ENCODE results near the gene HSPA6.

GRCh38 chr1:161501234-161501633 is 23.1 kb upstream of the HSPA6 start:
- no peak for TF ChIP-seq EZH2 (IDR thresholded peaks at IDR 0.05; ENCODE audit: borderline replicate concordance, low read depth, low read length, severe bottlenecking)
- TF ChIP-seq CTCF (IDR thresholded peaks at IDR 0.05; ENCODE audit: borderline replicate concordance, extremely low read depth, low read length, poor library complexity, severe bottlenecking): no peak

Measured in DND-41 (cell line).